GM20000 (cell line): ENCODE data around the gene FOXL3.

ENCODE experiments used
- DNase-seq: peaks from one replicate; pipeline ENCODE4 v3.0.0; 2012; ENCODE audit warnings: low spot score
- CTCF ChIP-seq: IDR thresholded peaks from 2 replicates; pipeline ENCODE4 v1.5.1; 2012; ENCODE audit warnings: mild to moderate bottlenecking, control low read depth; ENCODE audit errors: extremely low read depth, missing control alignments

Gene FOXL3

GRCh38 chr7:271266-272107 is 18.5 kb upstream of the FOXL3 start:
- TF ChIP-seq CTCF, result no peak
- DNase-seq, result no peak

DNA sequence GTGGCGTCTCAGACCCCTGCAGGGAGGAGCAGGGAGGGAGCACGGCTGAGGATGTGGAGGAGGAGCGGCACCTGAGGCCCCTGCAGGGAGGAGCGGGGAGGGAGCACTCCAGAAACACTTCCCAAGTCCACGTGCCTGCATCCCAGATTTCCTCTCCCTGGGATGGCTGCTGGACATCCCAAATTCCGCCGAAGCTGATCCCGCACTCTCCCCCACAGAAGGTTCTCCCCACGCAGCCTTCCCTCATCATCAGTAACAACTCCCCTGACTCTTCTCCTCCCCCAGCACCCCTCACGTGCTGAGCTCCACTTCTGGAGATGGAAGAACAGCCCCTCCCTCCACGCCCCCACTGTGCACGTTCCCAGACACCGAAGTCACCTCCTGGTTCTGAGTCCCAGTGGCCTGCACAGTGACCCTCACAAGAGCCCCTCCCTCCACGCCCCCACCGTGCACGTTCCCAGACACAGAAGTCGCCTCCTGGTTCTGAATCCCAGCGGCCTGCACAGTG is 17.8 kb upstream of the FOXL3 start:
- no peak for DNase-seq
- TF ChIP-seq CTCF, result no peak

- TF ChIP-seq CTCF, result no peak
- DNase-seq, result no peak
These were observed 17.3 kb upstream of the FOXL3 start for GRCh38 chr7:272631-273030.

DNA sequence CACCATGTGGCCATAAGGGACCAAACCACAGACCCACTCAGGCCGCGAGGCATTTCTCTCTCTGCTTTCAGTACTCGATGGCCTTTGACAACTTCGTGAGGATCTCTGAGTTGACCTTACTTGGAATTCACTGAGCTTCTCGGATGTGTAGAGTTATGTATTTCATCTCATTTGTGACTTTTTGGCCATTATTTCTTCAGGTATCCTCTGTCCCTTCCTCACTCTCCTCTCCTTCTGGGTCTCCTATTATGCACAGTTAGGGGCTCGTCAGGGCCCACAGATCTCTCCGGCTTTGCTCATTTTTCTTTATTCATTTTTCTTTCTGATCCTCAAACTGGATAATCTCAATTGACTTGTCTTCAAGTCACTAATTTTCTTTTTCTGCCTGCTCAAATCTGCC is 16.6 kb upstream of the FOXL3 start:
- TF ChIP-seq CTCF, result no peak
- DNase-seq, result no peak

- DNase-seq, result no peak
- TF ChIP-seq CTCF, result no peak
These were observed 15.7 kb upstream of the FOXL3 start for GRCh38 chr7:274266-274665.

GRCh38 chr7:276230-276835 is 13.6 kb upstream of the FOXL3 start:
- no peak for DNase-seq
- no peak for TF ChIP-seq CTCF

- no peak for DNase-seq
- no peak for TF ChIP-seq CTCF
These were observed 12.7 kb upstream of the FOXL3 start for GRCh38 chr7:277228-277627.
